K562 treated with DMSO at 1 percent for 4 hours (cell line): Measurements from ENCODE around the gene NR5A2. TPM values are rescaled to one million over a fixed set of nuclear protein-coding genes. Genes with fewer than 3 reads are reported as not detected.

ENCODE experiments used
- total RNA-seq: library from RNA; unstranded; fragments of 300-600 nt; gene quantifications from 2 replicates; pipeline ENCODE4 v1.2.3, GENCODE V29; 2022; ENCODE audit not compliant: insufficient read depth

NR5A2 gene
- total RNA-seq = not detected in 2 replicates

DNA sequence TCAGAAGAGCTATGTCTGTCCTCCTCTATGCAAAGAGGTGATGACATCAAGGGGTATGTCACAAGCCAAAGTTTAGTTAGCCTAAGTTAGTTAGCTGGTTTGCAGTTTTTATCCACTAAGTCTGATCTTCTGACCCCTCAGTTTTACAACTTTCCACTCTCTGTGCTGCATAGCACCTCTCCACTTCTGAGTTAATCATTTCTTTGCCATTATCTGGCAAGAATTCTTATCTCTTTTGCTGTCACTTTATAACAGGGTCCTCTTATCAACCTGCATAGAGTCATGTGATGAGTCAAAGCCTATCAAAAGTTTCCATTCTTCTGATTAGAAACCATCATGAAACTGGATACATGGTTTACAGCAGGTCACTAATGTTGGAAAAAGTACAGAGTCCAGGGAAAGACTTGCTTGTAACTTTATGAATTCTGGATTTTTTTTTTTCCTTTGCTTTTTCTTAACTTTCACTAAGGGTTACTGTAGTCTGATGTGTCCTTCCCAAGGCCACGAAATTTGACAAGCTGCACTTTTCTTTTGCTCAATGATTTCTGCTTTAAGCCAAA, at the start of gene NR5A2:
NR5A2 (plus strand) TSS at position 447 of the 560 bp plus-strand sequence. CDS start 138 bp downstream, outside the sequence.

